ENCODE measurements around the gene PGD.
"Not testable (repeated sequence)": the region's sequence is repeated elsewhere in the genome, so short reads cannot be mapped to it uniquely, and the experiment has no call there.

Gene PGD

DNA sequence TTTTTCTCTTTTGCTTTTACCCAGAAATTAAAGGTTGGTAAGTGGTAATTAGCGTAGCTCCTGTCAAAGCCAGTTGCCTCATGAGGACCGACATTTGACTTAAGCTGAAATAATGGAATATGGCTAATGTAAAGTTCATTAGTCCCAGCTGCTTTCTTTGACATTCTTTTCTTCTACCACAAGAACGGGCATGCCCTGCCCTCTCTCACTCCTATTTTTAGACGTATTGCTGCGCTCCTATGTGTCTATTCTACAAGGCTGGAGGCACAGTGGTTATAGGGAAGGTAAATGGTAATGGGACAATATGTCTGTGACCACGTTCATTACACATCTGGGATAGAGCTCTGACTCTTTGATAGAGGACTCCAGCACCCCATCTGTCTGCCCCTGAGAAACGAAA lies 57.8 kb downstream of the PGD start:
- Histone ChIP-seq H3K79me2 (ENCODE audit: insufficient read depth, low read length) (no peaks in the 10 kb centered on the region), H3K36me3 (ENCODE audit: low read length) (no peaks in the 10 kb centered on the region), H4K20me1 (ENCODE audit: low read depth, low read length) (no peaks in the 10 kb centered on the region), H2AFZ (ENCODE audit: low read depth, low read length, severe bottlenecking) (no peak overlapping the region), H3K4me3 (ENCODE audit: insufficient read depth, low read length, poor library complexity, severe bottlenecking) (no peak overlapping the region), H3K9ac (ENCODE audit: low read length) (no peak overlapping the region), H3K27ac (ENCODE audit: low read depth, low read length) (no peak overlapping the region), H3K9me2 (replicated peaks; ENCODE audit: insufficient read depth, low read length) (no peaks in the 10 kb centered on the region), H3K27me3 (ENCODE audit: low read length) (no peaks in the 10 kb centered on the region), H3K9me3 (ENCODE audit: insufficient read depth, low read length) (no peaks in the 10 kb centered on the region), H3F3A (ENCODE audit: insufficient read depth) (0 out of 2 replicates have a peak, but pooled peaks cover 4% of the 10 kb centered on the region), H3K4me2 (ENCODE audit: low read depth, low read length, poor library complexity, severe bottlenecking) (no peak overlapping the region)
- TF ChIP-seq EZH2phosphoT487 (conservative IDR thresholded peaks at IDR 0.05; ENCODE audit: low read length) = no peak
- TF ChIP-seq, protein P1, sequence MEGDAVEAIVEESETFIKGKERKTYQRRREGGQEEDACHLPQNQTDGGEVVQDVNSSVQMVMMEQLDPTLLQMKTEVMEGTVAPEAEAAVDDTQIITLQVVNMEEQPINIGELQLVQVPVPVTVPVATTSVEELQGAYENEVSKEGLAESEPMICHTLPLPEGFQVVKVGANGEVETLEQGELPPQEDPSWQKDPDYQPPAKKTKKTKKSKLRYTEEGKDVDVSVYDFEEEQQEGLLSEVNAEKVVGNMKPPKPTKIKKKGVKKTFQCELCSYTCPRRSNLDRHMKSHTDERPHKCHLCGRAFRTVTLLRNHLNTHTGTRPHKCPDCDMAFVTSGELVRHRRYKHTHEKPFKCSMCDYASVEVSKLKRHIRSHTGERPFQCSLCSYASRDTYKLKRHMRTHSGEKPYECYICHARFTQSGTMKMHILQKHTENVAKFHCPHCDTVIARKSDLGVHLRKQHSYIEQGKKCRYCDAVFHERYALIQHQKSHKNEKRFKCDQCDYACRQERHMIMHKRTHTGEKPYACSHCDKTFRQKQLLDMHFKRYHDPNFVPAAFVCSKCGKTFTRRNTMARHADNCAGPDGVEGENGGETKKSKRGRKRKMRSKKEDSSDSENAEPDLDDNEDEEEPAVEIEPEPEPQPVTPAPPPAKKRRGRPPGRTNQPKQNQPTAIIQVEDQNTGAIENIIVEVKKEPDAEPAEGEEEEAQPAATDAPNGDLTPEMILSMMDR (IDR thresholded peaks at IDR 0.05; ENCODE audit: insufficient read depth, low read length, poor library complexity, severe bottlenecking) = no peak

DNA sequence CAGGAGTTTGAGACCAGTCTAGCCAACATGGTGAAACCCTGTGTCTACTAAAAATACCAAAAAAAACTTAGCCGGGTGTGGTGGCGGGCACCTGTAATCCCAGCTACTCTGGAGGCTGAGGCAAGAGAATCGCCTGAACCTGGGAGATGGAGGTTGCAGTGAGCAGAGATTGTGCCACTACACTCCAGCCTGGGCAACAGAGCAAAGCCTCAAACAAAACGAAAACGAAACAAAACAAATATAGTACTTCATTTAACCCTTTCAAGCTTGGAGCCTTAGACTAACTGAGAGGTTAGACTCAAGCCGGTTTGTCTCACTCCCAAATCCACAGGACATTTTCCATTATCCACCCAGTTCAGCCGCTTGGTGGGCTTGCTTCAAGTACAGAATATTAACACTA lies 58.6 kb downstream of the PGD start:
- not testable (repeated sequence) for H3F3A ChIP-seq (ENCODE audit: insufficient read depth); H3K36me3 ChIP-seq (ENCODE audit: low read length); H2AFZ ChIP-seq (ENCODE audit: low read depth, low read length, severe bottlenecking); H3K4me3 ChIP-seq (ENCODE audit: insufficient read depth, low read length, poor library complexity, severe bottlenecking); H4K20me1 ChIP-seq (ENCODE audit: low read depth, low read length); H3K27ac ChIP-seq (ENCODE audit: low read depth, low read length); H3K4me2 ChIP-seq (ENCODE audit: low read depth, low read length, poor library complexity, severe bottlenecking); H3K79me2 ChIP-seq (ENCODE audit: insufficient read depth, low read length); H3K9me2 ChIP-seq (replicated peaks; ENCODE audit: insufficient read depth, low read length); H3K9me3 ChIP-seq (ENCODE audit: insufficient read depth, low read length); H3K9ac ChIP-seq (ENCODE audit: low read length); H3K27me3 ChIP-seq (ENCODE audit: low read length)

DNA sequence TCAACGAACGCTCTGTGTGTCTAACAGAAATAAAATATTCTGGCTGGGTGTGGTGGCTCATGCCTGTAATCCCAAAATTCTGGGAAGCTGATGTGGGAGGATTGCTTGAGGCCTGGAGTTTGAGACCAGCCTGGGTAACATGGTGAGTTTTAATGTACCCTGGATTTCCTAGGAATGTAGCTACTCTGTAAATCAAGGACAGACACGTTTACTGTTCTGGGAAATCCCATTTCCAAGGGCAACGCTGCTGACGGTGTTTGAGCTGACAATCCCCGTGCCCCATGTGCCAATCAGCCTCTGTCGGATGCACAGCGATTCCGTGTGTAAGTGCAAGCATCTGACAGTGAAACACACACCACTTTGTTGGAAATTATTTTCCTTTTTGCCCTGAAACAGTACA lies 59.0 kb downstream of the PGD start:
- H3K4me2 ChIP-seq (ENCODE audit: low read depth, low read length, poor library complexity, severe bottlenecking) = no peak overlapping the region
- H4K20me1 ChIP-seq (ENCODE audit: low read depth, low read length) = no peaks in the 10 kb centered on the region
- H3K9me2 ChIP-seq (replicated peaks; ENCODE audit: insufficient read depth, low read length) = no peaks in the 10 kb centered on the region
- H3K9ac ChIP-seq (ENCODE audit: low read length) = no peak overlapping the region
- H2AFZ ChIP-seq (ENCODE audit: low read depth, low read length, severe bottlenecking) = no peak overlapping the region
- no peaks in the 10 kb centered on the region for H3K79me2 ChIP-seq (ENCODE audit: insufficient read depth, low read length)
- H3K27ac ChIP-seq (ENCODE audit: low read depth, low read length) = no peak overlapping the region
- no peaks in the 10 kb centered on the region for H3K9me3 ChIP-seq (ENCODE audit: insufficient read depth, low read length)
- TF ChIP-seq, protein P1 (IDR thresholded peaks at IDR 0.05; ENCODE audit: insufficient read depth, low read length, poor library complexity, severe bottlenecking) = no peak
- TF ChIP-seq EZH2phosphoT487 (conservative IDR thresholded peaks at IDR 0.05; ENCODE audit: low read length) = no peak
- H3K4me3 ChIP-seq (ENCODE audit: insufficient read depth, low read length, poor library complexity, severe bottlenecking) = no peak overlapping the region
- H3K27me3 ChIP-seq (ENCODE audit: low read length) = no peaks in the 10 kb centered on the region
- no peaks in the 10 kb centered on the region for H3F3A ChIP-seq (ENCODE audit: insufficient read depth)
- H3K36me3 ChIP-seq (ENCODE audit: low read length) = no peaks in the 10 kb centered on the region

DNA sequence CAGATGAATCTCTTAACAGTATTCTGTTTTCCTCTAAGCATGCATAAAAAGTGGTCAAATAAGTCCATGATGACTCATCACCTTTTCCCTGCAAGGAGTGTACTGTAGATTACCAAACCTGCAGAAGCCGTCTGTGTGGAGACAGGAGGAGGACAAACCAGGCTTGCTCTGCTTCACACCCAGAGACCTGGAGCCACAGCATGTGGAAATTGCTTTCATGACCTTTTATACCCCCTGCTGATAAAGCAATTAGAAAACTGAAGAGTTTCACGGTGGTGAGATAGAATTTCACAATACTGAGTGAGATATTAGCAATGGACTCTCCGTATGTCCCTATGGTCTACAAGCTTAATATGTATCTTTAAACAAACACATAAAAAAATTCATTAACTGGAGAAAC lies 60.3 kb downstream of the PGD start:
- Histone ChIP-seq H3K9me2 (replicated peaks; ENCODE audit: insufficient read depth, low read length) (no peaks in the 10 kb centered on the region), H3K4me3 (ENCODE audit: insufficient read depth, low read length, poor library complexity, severe bottlenecking) (no peak overlapping the region), H3K9me3 (ENCODE audit: insufficient read depth, low read length) (no peaks in the 10 kb centered on the region), H3K4me2 (ENCODE audit: low read depth, low read length, poor library complexity, severe bottlenecking) (no peak overlapping the region), H3K9ac (ENCODE audit: low read length) (no peak overlapping the region), H3K27ac (ENCODE audit: low read depth, low read length) (no peak overlapping the region), H3K27me3 (ENCODE audit: low read length) (no peaks in the 10 kb centered on the region), H3F3A (ENCODE audit: insufficient read depth) (no peaks in the 10 kb centered on the region), H4K20me1 (ENCODE audit: low read depth, low read length) (no peaks in the 10 kb centered on the region), H2AFZ (ENCODE audit: low read depth, low read length, severe bottlenecking) (no peak overlapping the region), H3K36me3 (ENCODE audit: low read length) (no peaks in the 10 kb centered on the region), H3K79me2 (ENCODE audit: insufficient read depth, low read length) (no peaks in the 10 kb centered on the region)
- TF ChIP-seq, protein P1 (IDR thresholded peaks at IDR 0.05; ENCODE audit: insufficient read depth, low read length, poor library complexity, severe bottlenecking) = no peak
- no peak for TF ChIP-seq EZH2phosphoT487 (conservative IDR thresholded peaks at IDR 0.05; ENCODE audit: low read length)

Data from SU-DHL-6 (cell line).